Measurements from ENCODE around the gene PTRH2.

Gene PTRH2

DNA sequence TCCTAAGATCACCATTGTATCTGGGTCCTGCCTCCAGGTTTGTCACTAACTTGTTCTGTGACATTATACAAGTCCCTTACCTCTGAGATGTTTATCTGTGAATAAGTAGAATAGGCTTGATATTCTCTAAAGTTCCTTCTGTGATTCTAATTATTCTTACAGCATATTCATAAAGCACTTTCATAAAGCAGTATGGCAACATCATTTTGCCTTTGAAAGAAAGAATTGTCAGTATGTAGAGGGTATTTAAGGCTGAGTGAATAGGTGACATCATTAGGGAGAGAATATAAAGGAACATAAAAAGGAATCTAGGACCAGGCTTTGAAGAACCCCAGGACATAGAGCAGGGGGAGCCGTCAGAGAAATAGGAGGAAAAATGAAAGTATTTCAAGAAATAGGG, 15.8 kb upstream of the PTRH2 start:
- DNase-seq (ENCODE audit: low read depth in 2 of 2): no peak
- TF ChIP-seq, protein P1, sequence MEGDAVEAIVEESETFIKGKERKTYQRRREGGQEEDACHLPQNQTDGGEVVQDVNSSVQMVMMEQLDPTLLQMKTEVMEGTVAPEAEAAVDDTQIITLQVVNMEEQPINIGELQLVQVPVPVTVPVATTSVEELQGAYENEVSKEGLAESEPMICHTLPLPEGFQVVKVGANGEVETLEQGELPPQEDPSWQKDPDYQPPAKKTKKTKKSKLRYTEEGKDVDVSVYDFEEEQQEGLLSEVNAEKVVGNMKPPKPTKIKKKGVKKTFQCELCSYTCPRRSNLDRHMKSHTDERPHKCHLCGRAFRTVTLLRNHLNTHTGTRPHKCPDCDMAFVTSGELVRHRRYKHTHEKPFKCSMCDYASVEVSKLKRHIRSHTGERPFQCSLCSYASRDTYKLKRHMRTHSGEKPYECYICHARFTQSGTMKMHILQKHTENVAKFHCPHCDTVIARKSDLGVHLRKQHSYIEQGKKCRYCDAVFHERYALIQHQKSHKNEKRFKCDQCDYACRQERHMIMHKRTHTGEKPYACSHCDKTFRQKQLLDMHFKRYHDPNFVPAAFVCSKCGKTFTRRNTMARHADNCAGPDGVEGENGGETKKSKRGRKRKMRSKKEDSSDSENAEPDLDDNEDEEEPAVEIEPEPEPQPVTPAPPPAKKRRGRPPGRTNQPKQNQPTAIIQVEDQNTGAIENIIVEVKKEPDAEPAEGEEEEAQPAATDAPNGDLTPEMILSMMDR (IDR thresholded peaks at IDR 0.05; ENCODE audit: low read depth, low read length): no peak
- no peak overlapping the region for H3K4me3 ChIP-seq (replicated peaks in 1 of 2; ENCODE audit: low read depth in 2 of 2, low read length in 2 of 2)

DNA sequence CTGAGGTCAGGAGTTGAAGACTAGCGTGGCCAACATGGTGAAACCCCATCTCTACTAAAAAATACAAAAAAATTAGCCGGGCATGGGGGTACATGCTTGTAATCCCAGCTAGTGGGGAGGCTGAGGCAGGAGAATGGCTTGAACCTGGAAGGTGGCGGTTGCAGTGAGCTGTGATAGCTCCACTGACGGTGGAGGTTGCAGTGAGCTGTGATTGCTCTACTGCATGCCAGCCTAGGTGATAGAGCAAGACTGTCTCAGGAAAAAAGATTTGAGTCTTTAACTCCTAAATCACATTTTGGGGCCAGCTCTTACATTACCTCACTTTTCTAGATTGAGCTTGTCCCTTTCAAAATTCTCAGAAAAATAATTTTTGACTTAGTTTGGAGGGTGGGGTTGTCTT, 15.4 kb upstream of the PTRH2 start:
- DNase-seq (ENCODE audit: low read depth in 2 of 2): no peak
- TF ChIP-seq, protein P1 (IDR thresholded peaks at IDR 0.05; ENCODE audit: low read depth, low read length): no peak
- no peak overlapping the region for H3K4me3 ChIP-seq (replicated peaks in 1 of 2; ENCODE audit: low read depth in 2 of 2, low read length in 2 of 2)

DNA sequence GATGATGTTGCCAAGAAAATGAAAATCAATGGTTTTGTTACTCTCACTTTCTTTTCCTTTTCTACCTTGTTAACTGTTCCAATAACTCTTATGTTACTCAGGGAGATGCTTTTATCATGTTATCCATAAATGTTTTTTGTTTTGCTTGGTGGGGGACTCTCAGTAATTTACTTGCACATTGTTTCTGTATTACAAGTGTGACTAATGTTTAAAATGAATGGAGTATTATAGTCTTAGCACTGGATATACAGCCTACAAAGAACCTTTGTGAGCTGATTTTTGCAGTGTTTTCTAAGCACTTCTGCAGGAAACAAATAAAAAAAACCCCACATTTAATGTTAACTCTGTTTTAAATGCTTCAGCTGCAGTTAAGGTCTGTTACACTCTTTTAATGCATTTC, 12.3 kb upstream of the PTRH2 start:
- TF ChIP-seq, protein P1 (IDR thresholded peaks at IDR 0.05; ENCODE audit: low read depth, low read length): no peak
- DNase-seq (ENCODE audit: low read depth in 2 of 2): no peak
- no peak overlapping the region for H3K4me3 ChIP-seq (replicated peaks in 1 of 2; ENCODE audit: low read depth in 2 of 2, low read length in 2 of 2)

DNA sequence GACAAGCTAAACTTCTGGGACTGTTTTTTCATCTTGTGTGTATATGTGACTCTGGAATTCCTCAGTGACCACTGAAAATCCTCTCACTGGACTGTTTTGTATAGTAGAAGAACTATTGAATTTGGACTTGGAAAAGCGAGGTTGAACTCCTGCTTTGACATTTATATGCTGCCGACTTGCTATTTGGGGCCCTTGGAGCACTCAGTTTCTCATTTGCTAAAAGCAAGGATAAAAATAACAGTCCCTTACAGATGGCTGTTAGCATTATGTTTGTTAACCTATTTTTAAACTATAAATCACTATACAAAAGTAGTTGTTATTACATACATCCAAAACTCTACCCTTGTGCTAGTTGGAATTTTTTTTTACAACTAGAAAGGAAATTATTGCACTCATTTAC, 9.2 kb upstream of the PTRH2 start:
- no peak overlapping the region for H3K4me3 ChIP-seq (replicated peaks in 1 of 2; ENCODE audit: low read depth in 2 of 2, low read length in 2 of 2)
- TF ChIP-seq, protein P1 (IDR thresholded peaks at IDR 0.05; ENCODE audit: low read depth, low read length): no peak
- DNase-seq (ENCODE audit: low read depth in 2 of 2): no peak

DNA sequence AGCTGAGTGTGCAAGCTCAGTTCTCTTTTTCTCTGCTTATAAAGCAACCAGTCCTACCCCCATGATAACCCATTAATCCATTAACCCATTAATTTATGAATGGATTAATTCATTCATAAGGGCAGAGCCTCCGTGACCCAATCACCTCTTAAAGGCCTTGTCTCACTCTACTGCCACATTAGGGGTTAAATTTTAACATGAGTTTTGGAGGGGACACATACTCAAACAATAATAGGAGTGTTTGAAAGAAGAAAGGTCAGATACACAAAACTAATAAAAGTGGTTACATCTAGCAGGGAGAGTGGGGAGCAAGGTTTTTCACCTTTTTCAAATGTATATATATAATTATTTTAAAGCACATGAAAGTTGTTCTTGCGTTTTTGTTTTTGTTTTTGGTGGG, 7.0 kb upstream of the PTRH2 start:
- no peak overlapping the region for H3K4me3 ChIP-seq (replicated peaks in 1 of 2; ENCODE audit: low read depth in 2 of 2, low read length in 2 of 2)
- no peak for DNase-seq (ENCODE audit: low read depth in 2 of 2)
- TF ChIP-seq, protein P1 (IDR thresholded peaks at IDR 0.05; ENCODE audit: low read depth, low read length): no peak

DNA sequence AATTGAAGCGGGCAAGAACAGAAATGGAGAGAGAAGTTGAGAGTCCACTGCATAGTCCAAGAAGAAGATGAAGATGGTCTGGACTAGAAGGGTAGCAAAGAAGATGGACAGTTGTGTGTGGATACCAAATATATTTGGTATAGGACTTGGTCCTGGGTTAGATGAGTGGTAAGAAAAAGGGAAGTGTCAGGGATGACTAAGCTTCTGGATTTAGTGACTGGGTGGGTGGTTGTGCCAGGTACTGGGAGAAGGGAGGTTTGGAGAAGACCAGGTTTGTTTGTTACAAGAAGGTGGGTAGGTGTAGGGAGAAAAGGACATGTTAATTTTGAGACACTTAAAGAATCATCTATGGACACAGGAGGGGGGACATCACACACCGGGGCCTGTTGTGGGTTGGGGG, 5.6 kb upstream of the PTRH2 start:
- TF ChIP-seq, protein P1 (IDR thresholded peaks at IDR 0.05; ENCODE audit: low read depth, low read length): no peak
- no peak for DNase-seq (ENCODE audit: low read depth in 2 of 2)
- H3K4me3 ChIP-seq (replicated peaks in 1 of 2; ENCODE audit: low read depth in 2 of 2, low read length in 2 of 2): no peak overlapping the region

DNA sequence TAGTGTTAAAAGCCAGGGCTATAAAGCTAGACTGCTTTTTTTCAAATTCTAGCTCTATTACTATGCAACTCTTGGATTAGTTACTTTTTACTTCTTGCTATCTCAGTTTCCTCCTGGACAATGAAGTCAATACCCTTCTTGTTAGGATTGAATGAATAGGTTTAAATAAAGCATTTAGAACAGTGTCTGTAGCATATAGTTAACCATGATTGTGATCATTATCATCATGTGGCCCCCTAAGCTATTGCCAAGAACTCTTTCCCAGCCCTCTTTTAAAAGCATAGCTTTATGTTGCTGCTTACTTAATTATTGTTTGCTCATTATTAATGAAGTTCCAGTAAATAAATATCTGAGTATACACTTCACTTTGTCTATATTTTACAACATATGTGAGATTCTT, 4.7 kb upstream of the PTRH2 start:
- H3K4me3 ChIP-seq (replicated peaks in 1 of 2; ENCODE audit: low read depth in 2 of 2, low read length in 2 of 2): no peak overlapping the region
- DNase-seq (ENCODE audit: low read depth in 2 of 2): no peak
- TF ChIP-seq, protein P1 (IDR thresholded peaks at IDR 0.05; ENCODE audit: low read depth, low read length): no peak

Measured in cardiac fibroblast (primary cell).